Neural cell (in vitro differentiated cells): ENCODE results near the gene TMEM117. TPM values are rescaled to one million over a fixed set of nuclear protein-coding genes. Genes with fewer than 3 reads are reported as not detected.

Source experiments
- H2AFZ ChIP-seq: fragments of 200-600, 300-800 bp; sonication (generic), shearing (Covaris generic); 2 replicates; pipeline ENCODE4 v1.6.0; 2014; ENCODE audit warnings: low read depth, mild to moderate bottlenecking, antibody characterized with exemption, low read length, moderate library complexity
- H3F3A ChIP-seq: fragments of 200-600 bp; shearing (Covaris generic); 2 replicates; pipeline ENCODE4 v1.6.1; 2016; ENCODE audit warnings: mild to moderate bottlenecking, moderate library complexity, mixed read lengths, antibody characterized with exemption, low read length; ENCODE audit not compliant: insufficient read depth, poor library complexity, severe bottlenecking
- H3K27ac ChIP-seq: fragments of 200-600, 300-800 bp; sonication (generic), shearing (Covaris generic); 2 replicates; pipeline ENCODE4 v1.5.1; 2014; ENCODE audit warnings: mild to moderate bottlenecking, low read length, moderate library complexity
- H3K27me3 ChIP-seq: fragments of 300-800, 200-600 bp; sonication (generic), shearing (Covaris generic); 2 replicates; pipeline ENCODE4 v1.6.0; 2014; ENCODE audit warnings: mild to moderate bottlenecking, low read depth, low read length, moderate library complexity; ENCODE audit not compliant: insufficient read depth
- H3K36me3 ChIP-seq: fragments of 300-800, 200-600 bp; sonication (generic), shearing (Covaris generic); 2 replicates; pipeline ENCODE4 v1.5.1; 2014; ENCODE audit warnings: mild to moderate bottlenecking, antibody characterized with exemption, low read length, moderate library complexity; ENCODE audit not compliant: insufficient read depth
- H3K4me2 ChIP-seq: fragments of 300-800, 200-600 bp; sonication (generic), shearing (Covaris generic); 2 replicates; pipeline ENCODE4 v1.6.0; 2014; ENCODE audit warnings: mild to moderate bottlenecking, low read length
- H3K4me3 ChIP-seq: fragments of 300-800, 200-600 bp; sonication (generic), shearing (Covaris generic); 2 replicates; pipeline ENCODE4 v1.5.1; 2014; ENCODE audit warnings: mild to moderate bottlenecking, low read length, moderate library complexity
- H3K79me2 ChIP-seq: fragments of 200-600 bp; shearing (Covaris generic); replicated peaks from 2 replicates; pipeline ENCODE4 v1.6.0; 2014; ENCODE audit warnings: mild to moderate bottlenecking, low read length, moderate library complexity; ENCODE audit not compliant: insufficient read depth
- H3K9ac ChIP-seq: fragments of 300-800, 200-600 bp; sonication (generic), shearing (Covaris generic); 2 replicates; pipeline ENCODE4 v1.6.1; 2016; ENCODE audit warnings: mild to moderate bottlenecking, low read length, mixed read lengths
- H3K9me2 ChIP-seq: fragments of 200-600 bp; shearing (Covaris generic); 2 replicates; pipeline ENCODE4 v1.6.1; 2016; ENCODE audit warnings: mild to moderate bottlenecking, low read length, mixed read lengths; ENCODE audit not compliant: insufficient read depth
- H3K9me3 ChIP-seq: fragments of 200-600, 300-800 bp; sonication (generic), shearing (Covaris generic); 2 replicates; pipeline ENCODE4 v1.6.1; 2016; ENCODE audit warnings: mild to moderate bottlenecking, mixed run types, low read length, moderate library complexity, mixed read lengths
- H4K20me1 ChIP-seq: fragments of 200-600 bp; shearing (Covaris generic); 2 replicates; pipeline ENCODE4 v1.6.1; 2016; ENCODE audit warnings: mild to moderate bottlenecking, mixed run types; ENCODE audit not compliant: insufficient read depth
- EP300 ChIP-seq: fragments of 450-650 bp; conservative IDR thresholded peaks from 2 replicates; pipeline ENCODE4 v1.6.1; 2014; ENCODE audit warnings: antibody characterized with exemption, mild to moderate bottlenecking, moderate library complexity; ENCODE audit not compliant: poor library complexity, severe bottlenecking
- EZH2 ChIP-seq: fragments of 200-600, 300-800 bp; shearing (Covaris generic), sonication (generic); IDR thresholded peaks from 2 replicates; pipeline ENCODE4 v1.6.1; 2014; ENCODE audit warnings: antibody characterized with exemption, low read length, borderline replicate concordance, mild to moderate bottlenecking; ENCODE audit not compliant: insufficient read depth, poor library complexity, severe bottlenecking
- MXI1 ChIP-seq: fragments of 450-650 bp; conservative IDR thresholded peaks from 2 replicates; pipeline ENCODE4 v1.6.1; 2014; ENCODE audit warnings: antibody characterized with exemption, mild to moderate bottlenecking; ENCODE audit not compliant: poor library complexity, severe bottlenecking
- POLR2AphosphoS5 ChIP-seq: IDR thresholded peaks from 2 replicates; pipeline ENCODE4 v1.6.1; 2012
- RAD21 ChIP-seq: fragments of 450-650 bp; conservative IDR thresholded peaks from 2 replicates; pipeline ENCODE4 v1.6.1; 2014; ENCODE audit warnings: antibody characterized with exemption, mild to moderate bottlenecking, moderate library complexity
- SMC3 ChIP-seq: fragments of 450-650 bp; conservative IDR thresholded peaks from 2 replicates; pipeline ENCODE4 v1.6.1; 2014; ENCODE audit warnings: antibody characterized with exemption, mild to moderate bottlenecking, moderate library complexity; ENCODE audit not compliant: poor library complexity
- TAF1 ChIP-seq: IDR thresholded peaks from 2 replicates; pipeline ENCODE4 v1.6.1; 2012; ENCODE audit warnings: low read depth
- polyA plus RNA-seq: library from polyadenylated mRNA; depleted of rRNA; stranded (reverse); fragments of >200 nt; gene quantifications from 2 replicates; pipeline ENCODE4 v1.2.3, GENCODE V29; 2014
- TF ChIP-seq, protein P1 (sequence below): fragments of 450-650 bp; IDR thresholded peaks from 2 replicates; pipeline ENCODE4 v1.5.1; 2014; ENCODE audit warnings: antibody characterized with exemption, mild to moderate bottlenecking, moderate library complexity; ENCODE audit not compliant: poor library complexity, severe bottlenecking
- TF ChIP-seq, protein P2 (sequence below): IDR thresholded peaks from 2 replicates; pipeline ENCODE4 v1.6.1; 2012; ENCODE audit warnings: borderline replicate concordance

TMEM117 gene
- polyA plus RNA-seq, 1 donor from 2014 or later, result 5.3 TPM

DNA sequence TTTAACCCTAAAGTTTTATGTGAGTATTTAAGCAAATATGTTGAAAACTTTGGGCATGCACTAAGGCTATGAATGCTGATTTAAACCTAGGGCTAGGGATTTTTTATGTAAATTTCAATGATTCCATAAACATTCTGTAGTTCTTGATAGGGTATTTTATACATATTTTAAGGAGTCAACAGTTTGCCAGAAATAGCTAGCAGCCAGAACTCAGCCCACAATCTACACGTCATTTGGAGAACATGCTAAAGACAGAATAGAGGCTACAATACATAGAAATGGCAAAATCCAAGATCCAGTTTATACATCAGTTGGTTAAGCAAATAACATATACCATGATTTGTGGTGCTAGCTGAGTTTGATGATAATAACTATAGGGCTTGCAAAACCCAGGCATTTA lies 184.7 kb downstream of the TMEM117 start:
- H4K20me1 ChIP-seq, result no peaks in the 10 kb centered on the region
- no peaks in the 10 kb centered on the region for H3K27me3 ChIP-seq
- no peaks in the 10 kb centered on the region for H3K9me3 ChIP-seq
- H3K79me2 ChIP-seq, result no peaks in the 10 kb centered on the region
- H3K27ac ChIP-seq, result no peak overlapping the region
- no peaks in the 10 kb centered on the region for H3F3A ChIP-seq
- TF ChIP-seq EP300 (no peak), MXI1 (no peak), EZH2 (no peak), RAD21 (no peak), SMC3 (no peak), POLR2AphosphoS5 (no peak), TAF1 (no peak)
- TF ChIP-seq, protein P1, sequence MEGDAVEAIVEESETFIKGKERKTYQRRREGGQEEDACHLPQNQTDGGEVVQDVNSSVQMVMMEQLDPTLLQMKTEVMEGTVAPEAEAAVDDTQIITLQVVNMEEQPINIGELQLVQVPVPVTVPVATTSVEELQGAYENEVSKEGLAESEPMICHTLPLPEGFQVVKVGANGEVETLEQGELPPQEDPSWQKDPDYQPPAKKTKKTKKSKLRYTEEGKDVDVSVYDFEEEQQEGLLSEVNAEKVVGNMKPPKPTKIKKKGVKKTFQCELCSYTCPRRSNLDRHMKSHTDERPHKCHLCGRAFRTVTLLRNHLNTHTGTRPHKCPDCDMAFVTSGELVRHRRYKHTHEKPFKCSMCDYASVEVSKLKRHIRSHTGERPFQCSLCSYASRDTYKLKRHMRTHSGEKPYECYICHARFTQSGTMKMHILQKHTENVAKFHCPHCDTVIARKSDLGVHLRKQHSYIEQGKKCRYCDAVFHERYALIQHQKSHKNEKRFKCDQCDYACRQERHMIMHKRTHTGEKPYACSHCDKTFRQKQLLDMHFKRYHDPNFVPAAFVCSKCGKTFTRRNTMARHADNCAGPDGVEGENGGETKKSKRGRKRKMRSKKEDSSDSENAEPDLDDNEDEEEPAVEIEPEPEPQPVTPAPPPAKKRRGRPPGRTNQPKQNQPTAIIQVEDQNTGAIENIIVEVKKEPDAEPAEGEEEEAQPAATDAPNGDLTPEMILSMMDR, result no peak
- TF ChIP-seq, protein P2, sequence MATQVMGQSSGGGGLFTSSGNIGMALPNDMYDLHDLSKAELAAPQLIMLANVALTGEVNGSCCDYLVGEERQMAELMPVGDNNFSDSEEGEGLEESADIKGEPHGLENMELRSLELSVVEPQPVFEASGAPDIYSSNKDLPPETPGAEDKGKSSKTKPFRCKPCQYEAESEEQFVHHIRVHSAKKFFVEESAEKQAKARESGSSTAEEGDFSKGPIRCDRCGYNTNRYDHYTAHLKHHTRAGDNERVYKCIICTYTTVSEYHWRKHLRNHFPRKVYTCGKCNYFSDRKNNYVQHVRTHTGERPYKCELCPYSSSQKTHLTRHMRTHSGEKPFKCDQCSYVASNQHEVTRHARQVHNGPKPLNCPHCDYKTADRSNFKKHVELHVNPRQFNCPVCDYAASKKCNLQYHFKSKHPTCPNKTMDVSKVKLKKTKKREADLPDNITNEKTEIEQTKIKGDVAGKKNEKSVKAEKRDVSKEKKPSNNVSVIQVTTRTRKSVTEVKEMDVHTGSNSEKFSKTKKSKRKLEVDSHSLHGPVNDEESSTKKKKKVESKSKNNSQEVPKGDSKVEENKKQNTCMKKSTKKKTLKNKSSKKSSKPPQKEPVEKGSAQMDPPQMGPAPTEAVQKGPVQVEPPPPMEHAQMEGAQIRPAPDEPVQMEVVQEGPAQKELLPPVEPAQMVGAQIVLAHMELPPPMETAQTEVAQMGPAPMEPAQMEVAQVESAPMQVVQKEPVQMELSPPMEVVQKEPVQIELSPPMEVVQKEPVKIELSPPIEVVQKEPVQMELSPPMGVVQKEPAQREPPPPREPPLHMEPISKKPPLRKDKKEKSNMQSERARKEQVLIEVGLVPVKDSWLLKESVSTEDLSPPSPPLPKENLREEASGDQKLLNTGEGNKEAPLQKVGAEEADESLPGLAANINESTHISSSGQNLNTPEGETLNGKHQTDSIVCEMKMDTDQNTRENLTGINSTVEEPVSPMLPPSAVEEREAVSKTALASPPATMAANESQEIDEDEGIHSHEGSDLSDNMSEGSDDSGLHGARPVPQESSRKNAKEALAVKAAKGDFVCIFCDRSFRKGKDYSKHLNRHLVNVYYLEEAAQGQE, result no peak
- no peak overlapping the region for H3K4me3 ChIP-seq
- no peaks in the 10 kb centered on the region for H3K36me3 ChIP-seq
- H2AFZ ChIP-seq, result no peak overlapping the region
- H3K9me2 ChIP-seq, result no peaks in the 10 kb centered on the region
- no peak overlapping the region for H3K9ac ChIP-seq
- no peak overlapping the region for H3K4me2 ChIP-seq

DNA sequence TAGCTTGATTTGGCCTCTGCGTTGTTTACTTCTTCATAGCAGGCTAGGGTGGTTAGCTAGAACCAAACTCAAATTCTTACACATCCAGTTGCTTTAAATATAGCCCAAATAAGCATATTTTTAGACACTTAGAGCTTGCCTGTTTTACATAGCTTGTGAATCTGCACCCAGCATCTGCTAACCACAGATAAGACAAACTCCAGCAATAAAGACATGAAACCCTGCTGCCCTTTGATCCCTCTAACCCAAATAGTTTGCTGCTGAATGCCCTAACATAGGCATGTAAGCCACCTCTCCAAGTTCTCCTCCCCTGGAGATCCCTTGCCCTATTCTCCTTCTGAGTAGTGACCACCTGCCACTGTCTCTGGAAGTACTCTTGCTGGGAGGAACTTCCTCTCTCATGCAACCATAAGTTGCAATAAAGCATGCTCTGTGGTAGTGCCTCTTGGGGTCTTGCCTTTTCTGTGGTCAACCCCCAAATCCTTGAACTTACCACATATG lies 185.6 kb downstream of the TMEM117 start:
- Histone ChIP-seq H3K27ac (no peak overlapping the region), H4K20me1 (no peaks in the 10 kb centered on the region)

More for the DNA sequence above, 185.6 kb downstream of the TMEM117 start:
- no peaks in the 10 kb centered on the region for H3K9me2 ChIP-seq
- no peak for TF ChIP-seq POLR2AphosphoS5
- no peak for TF ChIP-seq MXI1
- TF ChIP-seq, protein P2, result no peak
- no peak for TF ChIP-seq TAF1
- TF ChIP-seq EZH2, result no peak
- TF ChIP-seq, protein P1, result no peak
- TF ChIP-seq EP300, result no peak
- TF ChIP-seq RAD21, result no peak
- TF ChIP-seq SMC3, result no peak
- H3K9ac ChIP-seq, result no peak overlapping the region
- no peaks in the 10 kb centered on the region for H3K79me2 ChIP-seq
- H3K36me3 ChIP-seq, result no peaks in the 10 kb centered on the region
- H3K4me3 ChIP-seq, result no peak overlapping the region
- H3K27me3 ChIP-seq, result no peaks in the 10 kb centered on the region
- H2AFZ ChIP-seq, result no peak overlapping the region
- H3F3A ChIP-seq, result no peaks in the 10 kb centered on the region
- no peaks in the 10 kb centered on the region for H3K9me3 ChIP-seq
- H3K4me2 ChIP-seq, result no peak overlapping the region
